ENCODE measurements around the gene SEMA6A. TPM values are rescaled to one million over a fixed set of nuclear protein-coding genes. Genes with fewer than 3 reads are reported as not detected.

The SEMA6A gene
- total and polyA plus RNA-seq, 4 donors, result 3.7 to 11.4 (median 5.6) TPM

GRCh38 chr5:116448450-116448849 lies 126.2 kb downstream of the SEMA6A start:
- no peak for DNase-seq (ENCODE audit: low spot score)
- Histone ChIP-seq H3K4me1 (ENCODE audit: control insufficient read depth in 4 of 4, insufficient read depth in 4 of 4, low read length in 3 of 4) (no peaks in the 10 kb centered on the region), H3K36me3 (ENCODE audit: control insufficient read depth in 4 of 4, insufficient read depth in 3 of 4, low read depth in 1 of 4, low read length in 3 of 4) (peaks cover 0 to 4% (median 0%) of the 10 kb centered on the region in 4 donors), H3K4me3 (ENCODE audit: low read depth in 1 of 3, low read length in 3 of 3) (no peak overlapping the region), H3K9me3 (ENCODE audit: control insufficient read depth in 4 of 4, low read length in 3 of 4) (no peaks in the 10 kb centered on the region), H3K27ac (ENCODE audit: low read depth in 1 of 2, low read length in 2 of 2) (no peak overlapping the region), H3K9ac (ENCODE audit: low read depth in 1 of 2, low read length in 2 of 2) (no peak overlapping the region), H3K27me3 (ENCODE audit: control insufficient read depth in 4 of 4, insufficient read depth in 4 of 4, low read length in 3 of 4) (no peaks in the 10 kb centered on the region)
- 57% methylated on average over 4 of the region's 4 CpGs for WGBS
- TF ChIP-seq, protein P1, sequence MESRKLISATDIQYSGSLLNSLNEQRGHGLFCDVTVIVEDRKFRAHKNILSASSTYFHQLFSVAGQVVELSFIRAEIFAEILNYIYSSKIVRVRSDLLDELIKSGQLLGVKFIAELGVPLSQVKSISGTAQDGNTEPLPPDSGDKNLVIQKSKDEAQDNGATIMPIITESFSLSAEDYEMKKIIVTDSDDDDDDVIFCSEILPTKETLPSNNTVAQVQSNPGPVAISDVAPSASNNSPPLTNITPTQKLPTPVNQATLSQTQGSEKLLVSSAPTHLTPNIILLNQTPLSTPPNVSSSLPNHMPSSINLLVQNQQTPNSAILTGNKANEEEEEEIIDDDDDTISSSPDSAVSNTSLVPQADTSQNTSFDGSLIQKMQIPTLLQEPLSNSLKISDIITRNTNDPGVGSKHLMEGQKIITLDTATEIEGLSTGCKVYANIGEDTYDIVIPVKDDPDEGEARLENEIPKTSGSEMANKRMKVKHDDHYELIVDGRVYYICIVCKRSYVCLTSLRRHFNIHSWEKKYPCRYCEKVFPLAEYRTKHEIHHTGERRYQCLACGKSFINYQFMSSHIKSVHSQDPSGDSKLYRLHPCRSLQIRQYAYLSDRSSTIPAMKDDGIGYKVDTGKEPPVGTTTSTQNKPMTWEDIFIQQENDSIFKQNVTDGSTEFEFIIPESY (IDR thresholded peaks at IDR 0.05), result no peak
- TF ChIP-seq ATF3 (IDR thresholded peaks at IDR 0.05) (no peak), EGR1 (IDR thresholded peaks at IDR 0.05; ENCODE audit: low read depth in 2 of 2) (no peak), NR2F2 (IDR thresholded peaks at IDR 0.05) (no peak), MAX (IDR thresholded peaks at IDR 0.05) (no peak)

DNA sequence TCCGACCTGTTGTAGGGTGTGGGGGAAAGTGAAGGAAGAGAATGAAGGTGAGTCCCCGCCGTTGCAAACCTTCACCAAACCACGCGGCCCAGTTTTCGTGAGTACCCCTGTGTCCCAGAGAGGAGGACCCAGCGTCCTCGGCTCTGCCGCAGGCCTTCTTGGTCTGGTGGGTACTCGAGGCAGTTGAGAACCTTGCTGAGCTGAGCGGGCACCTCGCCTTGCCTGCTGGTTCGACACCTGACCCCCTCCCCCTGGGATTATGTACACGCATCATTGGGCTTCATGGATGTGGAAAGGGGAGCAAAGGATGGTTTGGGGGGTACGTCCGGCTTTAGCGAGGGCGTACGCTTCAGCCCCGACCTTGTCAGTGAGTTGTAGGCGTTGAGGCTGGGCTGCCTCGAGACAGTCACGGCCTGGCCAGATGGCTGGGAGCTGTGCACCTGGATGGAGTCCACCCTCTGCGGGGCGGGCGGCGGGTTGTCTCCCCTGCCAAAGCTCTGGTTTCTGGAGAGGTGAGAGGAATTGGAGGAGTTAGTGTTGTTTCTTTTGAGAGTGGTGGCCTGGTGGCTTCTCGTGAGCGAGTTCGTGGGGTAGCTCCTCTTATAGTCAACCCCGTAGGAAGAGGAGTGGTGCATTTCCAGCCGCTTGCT lies 128.1 kb downstream of the SEMA6A start:
- Histone ChIP-seq H3K9me3 (ENCODE audit: control insufficient read depth in 4 of 4, low read length in 3 of 4) (no peaks in the 10 kb centered on the region), H3K27me3 (ENCODE audit: control insufficient read depth in 4 of 4, insufficient read depth in 4 of 4, low read length in 3 of 4) (no peaks in the 10 kb centered on the region), H3K27ac (ENCODE audit: low read depth in 1 of 2, low read length in 2 of 2) (no peak overlapping the region), H3K4me3 (ENCODE audit: low read depth in 1 of 3, low read length in 3 of 3) (no peak overlapping the region), H3K9ac (ENCODE audit: low read depth in 1 of 2, low read length in 2 of 2) (no peak overlapping the region), H3K4me1 (ENCODE audit: control insufficient read depth in 4 of 4, insufficient read depth in 4 of 4, low read length in 3 of 4) (peaks cover 0 to 8% (median 5%) of the 10 kb centered on the region in 4 donors), H3K36me3 (ENCODE audit: control insufficient read depth in 4 of 4, insufficient read depth in 3 of 4, low read depth in 1 of 4, low read length in 3 of 4) (peaks cover 0 to 4% (median 0%) of the 10 kb centered on the region in 4 donors)
- TF ChIP-seq ATF3 (IDR thresholded peaks at IDR 0.05) (no peak), GABPA (IDR thresholded peaks at IDR 0.05 in 1 of 2, conservative IDR thresholded peaks at IDR 0.05 in 1 of 2) (no peak), SP1 (IDR thresholded peaks at IDR 0.05) (no peak), HNF4G (IDR thresholded peaks at IDR 0.05) (no peak), MAX (IDR thresholded peaks at IDR 0.05) (no peak), FOXA2 (IDR thresholded peaks at IDR 0.05) (no peak)
- DNase-seq (ENCODE audit: low spot score), result no peak
- WGBS, result 96% methylated on average over 32 of the region's 32 CpGs

- no peaks in the 10 kb centered on the region for H3K27me3 ChIP-seq (ENCODE audit: control insufficient read depth in 4 of 4, insufficient read depth in 4 of 4, low read length in 3 of 4)
- WGBS, result over 99% methylated on average over 2 of the region's 2 CpGs
- H3K9me3 ChIP-seq (ENCODE audit: control insufficient read depth in 4 of 4, low read length in 3 of 4), result no peaks in the 10 kb centered on the region
- H3K36me3 ChIP-seq (ENCODE audit: control insufficient read depth in 4 of 4, insufficient read depth in 3 of 4, low read depth in 1 of 4, low read length in 3 of 4), result peaks cover 0 to 4% (median 0%) of the 10 kb centered on the region in 4 donors
- peaks cover 0 to 11% (median 5%) of the 10 kb centered on the region in 4 donors for H3K4me1 ChIP-seq (ENCODE audit: control insufficient read depth in 4 of 4, insufficient read depth in 4 of 4, low read length in 3 of 4)
- H3K27ac ChIP-seq (ENCODE audit: low read depth in 1 of 2, low read length in 2 of 2), result no peak overlapping the region
- H3K4me3 ChIP-seq (ENCODE audit: low read depth in 1 of 3, low read length in 3 of 3), result no peak overlapping the region
- no peak for DNase-seq (ENCODE audit: low spot score)
- no peak overlapping the region for H3K9ac ChIP-seq (ENCODE audit: low read depth in 1 of 2, low read length in 2 of 2)
- TF ChIP-seq, protein P1 (IDR thresholded peaks at IDR 0.05), result no peak
- TF ChIP-seq JUND (IDR thresholded peaks at IDR 0.05) (no peak), EGR1 (IDR thresholded peaks at IDR 0.05; ENCODE audit: low read depth in 2 of 2) (no peak), SP1 (IDR thresholded peaks at IDR 0.05) (no peak), HNF4G (IDR thresholded peaks at IDR 0.05) (no peak), HNF4A (conservative IDR thresholded peaks at IDR 0.05) (no peak), MAX (IDR thresholded peaks at IDR 0.05) (no peak), NR2F2 (IDR thresholded peaks at IDR 0.05) (no peak), YY1 (IDR thresholded peaks at IDR 0.05) (no peak), CTCF (IDR thresholded peaks at IDR 0.05; ENCODE audit: low read depth, low read length, missing input control) (no peak), FOXA2 (IDR thresholded peaks at IDR 0.05) (no peak), RXRA (IDR thresholded peaks at IDR 0.05) (no peak), GABPA (IDR thresholded peaks at IDR 0.05 in 1 of 2, conservative IDR thresholded peaks at IDR 0.05 in 1 of 2) (no peak), FOXA1 (IDR thresholded peaks at IDR 0.05) (no peak)
These were observed 129.3 kb downstream of the SEMA6A start for GRCh38 chr5:116445311-116445710.

Measured in liver (tissue), 9 donors.